GM11168 (cell line): Measurements from ENCODE around the gene MYO1E.
"Not testable (repeated sequence)": the region's sequence is repeated elsewhere in the genome, so short reads cannot be mapped to it uniquely, and the experiment has no call there.

ENCODE experiments used
- in situ Hi-C: fragments of 300-500 bp; cut with MboI; formaldehyde crosslinking; loops from one replicate; pipeline ENCODE4 v1.12.0; 2022; ENCODE audit warnings: low sequenced_read_pairs; ENCODE audit not compliant: unreplicated experiment

Gene MYO1E

DNA sequence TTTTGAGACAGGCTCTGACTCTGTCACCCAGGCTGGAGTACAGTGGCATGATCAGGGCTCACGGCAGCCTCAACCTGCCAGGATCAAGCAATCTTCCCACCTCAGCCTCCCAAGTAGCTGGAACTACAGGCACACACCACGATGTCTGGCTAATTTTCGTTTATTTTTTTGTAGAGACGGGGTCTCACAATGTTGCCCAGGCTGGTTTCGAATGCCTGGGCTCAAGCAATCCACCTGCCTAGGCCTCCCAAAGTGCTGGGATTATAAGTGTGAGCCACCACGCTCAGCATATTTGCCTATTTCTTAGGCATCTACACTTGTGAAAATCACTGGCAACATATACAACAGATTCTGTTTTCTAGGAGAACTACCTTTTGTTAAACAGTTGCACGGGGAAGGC lies 16.9 kb downstream of the MYO1E start:
- in situ Hi-C loops: no loop called here

DNA sequence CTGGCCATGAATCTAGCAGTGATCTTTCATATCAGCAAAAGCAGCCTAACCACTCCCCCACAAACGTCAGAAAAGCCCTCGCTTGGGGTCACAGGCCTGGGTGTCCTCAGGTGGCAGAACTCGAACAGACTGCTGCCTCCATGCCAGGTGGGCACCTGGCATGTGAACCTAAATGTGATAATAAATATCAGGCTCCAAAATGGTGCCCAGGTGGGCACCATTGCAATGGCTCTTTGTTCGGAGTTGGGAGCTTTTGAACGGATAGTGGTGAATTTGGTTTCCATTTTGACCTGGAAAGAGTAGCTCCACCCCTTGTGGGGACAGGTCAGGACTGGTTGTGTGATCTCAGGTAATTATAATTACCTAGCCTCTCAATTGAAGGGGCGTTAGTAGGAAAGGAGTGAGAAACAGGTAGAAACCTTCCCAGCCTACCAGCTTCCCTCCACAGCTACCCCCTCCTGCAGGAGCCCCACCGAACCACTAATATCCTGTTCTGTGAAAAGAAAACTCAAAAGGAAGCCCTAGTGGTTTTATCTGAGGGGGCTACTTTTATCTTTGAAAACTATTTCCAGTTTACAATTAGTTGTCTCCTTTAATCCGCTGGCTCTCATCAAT lies 18.1 kb downstream of the MYO1E start:
- in situ Hi-C loops: no loop called here

DNA sequence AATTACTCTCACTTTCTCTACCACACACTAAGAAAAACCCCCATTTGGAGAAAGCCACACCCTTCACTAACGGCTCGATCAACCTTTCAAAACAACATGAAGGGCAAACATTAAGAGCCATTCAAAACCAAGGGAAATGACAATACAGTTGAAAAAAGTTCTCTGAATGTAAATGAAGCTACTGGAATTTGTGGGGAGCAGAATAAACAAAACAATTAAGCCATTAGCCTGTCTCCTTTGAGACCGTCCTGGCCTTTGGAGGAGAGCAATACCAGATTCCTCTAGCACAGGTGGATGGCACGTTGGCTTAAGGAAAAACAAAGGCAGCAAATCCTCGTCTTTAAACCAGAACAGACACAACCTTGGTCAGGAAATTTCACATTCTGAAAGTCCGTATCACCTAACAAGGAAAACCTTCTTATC lies 18.7 kb downstream of the MYO1E start:
- in situ Hi-C loops: no loop called here

DNA sequence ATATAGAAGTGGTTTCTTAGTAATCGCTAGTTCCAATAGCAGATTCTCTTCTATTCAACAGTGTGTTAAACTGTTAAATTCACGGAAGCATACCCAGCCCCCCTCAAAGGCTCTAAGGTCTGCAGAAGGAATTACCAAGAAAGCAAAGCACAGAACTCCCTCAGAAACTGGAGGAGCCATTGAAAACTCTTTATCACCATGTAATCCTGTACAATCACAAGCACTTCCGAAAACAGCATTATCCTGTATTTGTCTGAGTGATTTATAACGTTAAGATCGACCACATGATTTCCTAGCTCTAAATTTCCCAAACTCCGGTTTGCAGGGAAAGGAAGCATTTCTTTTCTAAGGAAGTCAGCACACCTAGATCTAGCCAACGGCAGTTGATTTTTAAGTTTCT lies 20.0 kb downstream of the MYO1E start:
- in situ Hi-C loops: no loop called here

DNA sequence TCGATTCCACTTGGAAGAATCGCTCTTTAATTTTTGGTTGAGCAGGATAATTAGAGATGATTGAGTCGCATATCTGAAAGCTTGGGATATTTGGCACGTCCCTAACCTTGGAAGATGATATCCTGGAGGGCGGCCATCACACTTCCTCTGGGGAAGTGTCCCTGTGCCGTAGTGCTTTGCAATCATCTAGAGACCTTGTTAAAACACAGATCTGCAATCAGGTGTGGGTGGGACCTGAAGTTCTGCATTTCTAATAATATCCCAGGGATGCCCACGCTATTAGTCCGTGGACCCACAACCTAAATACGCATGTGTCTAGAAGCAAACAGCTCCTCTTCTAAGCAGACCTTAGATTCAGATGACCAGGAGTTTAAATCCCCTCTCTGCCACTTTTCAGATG lies 20.5 kb downstream of the MYO1E start:
- in situ Hi-C loops: no loop called here

DNA sequence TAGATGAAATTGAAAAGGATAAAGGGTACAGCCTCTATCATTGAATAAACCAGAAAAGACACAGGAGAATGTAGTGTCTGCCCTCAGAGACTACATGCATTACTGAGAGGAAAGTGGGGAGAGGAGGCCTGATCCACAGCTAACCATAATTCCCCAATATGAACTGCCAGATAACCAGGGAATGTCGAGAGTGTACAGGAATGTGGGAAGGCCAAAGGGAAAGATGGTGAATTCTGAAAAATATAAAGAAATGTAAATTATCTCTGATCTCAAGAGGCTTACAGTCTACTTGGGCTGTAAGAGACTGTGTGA lies 22.3 kb downstream of the MYO1E start:
- in situ Hi-C loops: no loop called here

DNA sequence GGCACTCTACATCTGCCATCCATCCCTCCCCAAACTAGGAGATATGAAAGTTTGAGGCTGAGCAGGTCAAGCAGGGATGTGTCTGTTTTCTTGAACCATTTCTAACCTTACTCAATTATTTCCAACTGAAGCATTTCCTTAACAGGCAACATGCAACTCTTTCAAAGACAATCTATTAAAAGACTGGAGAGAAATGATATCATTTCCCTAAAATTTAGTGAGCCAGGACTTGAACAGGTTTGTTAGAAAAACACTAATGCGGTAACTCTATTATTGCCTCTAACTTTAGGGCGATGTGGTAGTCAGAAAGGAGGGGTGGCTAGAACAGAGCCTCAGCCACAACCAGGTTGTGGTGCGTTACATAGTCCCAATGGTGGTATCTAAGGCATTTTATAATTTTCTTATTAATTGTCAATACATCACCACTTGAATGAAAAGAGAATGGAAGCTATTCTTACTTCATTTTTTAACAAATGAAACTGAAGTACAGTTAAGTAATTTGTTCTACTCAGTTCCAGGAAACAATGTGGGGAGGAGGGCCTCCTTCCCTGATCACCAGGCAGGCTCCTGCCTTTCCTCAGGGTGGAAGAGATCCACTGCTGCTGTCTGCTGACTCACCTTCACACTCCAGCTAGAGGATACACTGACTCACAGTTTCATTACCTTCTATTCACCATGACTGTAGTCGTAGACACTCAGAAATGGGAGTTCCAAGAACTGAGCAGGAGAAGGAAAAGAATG lies 22.8 kb downstream of the MYO1E start:
- in situ Hi-C loops: no loop called here

DNA sequence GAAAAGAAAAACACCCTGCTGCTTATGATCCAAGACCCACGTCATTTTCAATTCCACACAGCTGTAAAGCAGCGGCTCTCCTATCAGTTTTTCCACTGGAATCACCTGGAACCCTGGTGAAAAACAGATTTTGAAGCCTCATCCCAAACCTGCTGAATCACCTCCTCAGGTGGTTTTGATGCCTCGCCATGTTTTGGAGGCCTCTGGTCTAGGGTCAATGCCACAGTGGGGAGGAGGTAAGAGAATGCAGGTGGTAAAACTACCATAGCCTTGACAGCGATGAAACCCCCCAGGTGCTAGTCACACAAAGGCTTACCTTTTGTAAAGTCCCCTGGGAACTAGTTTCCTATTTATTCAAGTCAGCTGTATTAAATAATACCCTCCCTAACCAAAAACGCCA lies 24.8 kb downstream of the MYO1E start:
- in situ Hi-C loops: no loop called here

DNA sequence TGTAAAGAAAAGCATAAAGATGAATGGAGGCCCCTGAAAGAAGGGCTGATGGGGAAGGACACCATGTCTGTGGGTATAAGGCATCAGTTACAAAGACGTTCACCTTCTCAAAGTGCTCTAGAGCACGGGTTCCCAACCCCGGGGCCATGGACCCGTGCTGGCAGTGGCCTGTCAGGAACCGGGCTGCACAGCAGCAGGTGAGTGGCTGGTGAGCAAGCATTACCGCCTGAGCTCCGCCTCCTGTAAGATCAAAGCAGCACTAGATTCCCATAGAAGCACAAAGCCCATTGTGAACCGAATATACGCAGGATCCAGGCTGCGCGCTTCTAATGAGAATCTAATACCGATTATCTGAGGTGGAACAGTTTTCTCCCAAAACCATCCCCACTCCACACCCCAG lies 25.7 kb downstream of the MYO1E start:
- in situ Hi-C loops: no loop called here

DNA sequence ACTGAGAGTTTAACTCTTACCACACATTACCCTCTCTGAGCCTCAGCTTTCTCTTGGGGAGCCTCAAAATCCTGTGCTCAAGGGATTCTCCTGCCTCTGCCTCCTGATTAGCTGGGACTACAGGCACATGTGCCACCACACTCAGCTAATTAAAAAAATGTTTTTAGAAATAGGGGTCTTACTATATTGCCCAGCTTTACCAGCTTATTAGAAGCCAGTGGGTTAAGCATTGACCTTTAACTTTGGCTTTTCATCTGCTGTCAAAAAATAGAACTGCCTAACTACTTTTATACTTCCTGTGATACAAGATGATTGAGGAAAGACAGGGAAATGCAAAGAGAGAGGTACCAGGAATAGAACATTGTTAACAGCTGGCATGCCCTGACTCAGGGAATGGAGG lies 27.3 kb downstream of the MYO1E start:
- in situ Hi-C loops: no loop called here

DNA sequence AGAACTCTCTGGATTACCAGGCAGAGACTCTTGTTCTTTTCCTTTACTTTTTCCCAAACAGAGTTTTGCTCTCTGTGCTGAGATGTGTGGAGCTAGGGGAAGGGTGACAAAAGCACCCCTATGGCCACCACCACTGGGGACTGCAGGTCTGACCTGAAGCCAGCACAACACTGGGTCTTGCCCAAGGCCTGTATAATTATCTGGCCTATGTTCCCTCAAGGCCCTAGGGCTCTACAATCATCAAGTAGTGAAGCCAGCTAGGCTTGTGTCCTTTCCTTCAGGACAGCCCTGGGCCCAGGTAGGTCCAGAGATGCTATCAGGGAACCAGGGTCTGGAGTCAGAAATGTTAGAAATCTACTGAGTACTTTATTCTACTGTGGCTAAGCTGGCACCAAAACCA lies 28.4 kb downstream of the MYO1E start:
- in situ Hi-C loops: no loop called here

DNA sequence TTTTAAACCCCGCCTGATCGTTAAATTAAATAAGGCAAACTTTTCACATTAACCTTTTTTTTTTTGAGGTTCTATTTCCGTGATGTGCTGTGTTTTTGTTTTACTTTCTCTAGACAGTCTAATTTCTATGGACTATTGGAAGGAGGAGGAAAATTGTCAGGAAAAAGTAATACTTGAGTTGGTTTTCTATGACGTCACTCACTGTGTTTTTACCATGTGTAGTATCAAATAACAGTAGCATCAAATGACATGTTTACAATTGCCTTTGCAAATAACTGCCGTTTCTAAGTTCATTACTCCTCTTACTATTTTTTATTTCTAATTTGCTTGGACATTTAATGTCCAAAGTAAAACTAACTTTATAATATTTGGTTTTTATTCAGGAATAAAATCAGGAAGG lies 32.3 kb downstream of the MYO1E start:
- in situ Hi-C loops: no loop called here

DNA sequence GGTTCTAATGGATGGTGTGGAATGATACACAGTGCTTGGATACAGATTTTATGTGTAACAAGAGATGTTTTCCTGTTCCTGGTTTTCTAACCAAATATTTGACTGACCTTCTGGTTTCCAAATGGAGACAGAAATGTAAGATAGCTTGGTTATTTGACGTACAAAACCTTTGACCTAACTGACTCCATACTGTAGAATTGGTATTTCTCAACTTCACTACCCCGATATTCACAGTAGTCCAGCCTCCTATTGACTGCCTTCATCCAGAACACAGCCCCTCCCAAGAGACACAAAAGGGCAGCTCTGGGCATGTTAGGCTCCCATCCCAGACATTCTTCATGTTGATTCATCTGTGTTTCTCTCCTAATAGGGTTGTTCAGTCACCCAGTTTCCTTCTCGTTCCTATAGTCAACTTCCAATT lies 33.4 kb downstream of the MYO1E start:
- in situ Hi-C loops: no loop called here

DNA sequence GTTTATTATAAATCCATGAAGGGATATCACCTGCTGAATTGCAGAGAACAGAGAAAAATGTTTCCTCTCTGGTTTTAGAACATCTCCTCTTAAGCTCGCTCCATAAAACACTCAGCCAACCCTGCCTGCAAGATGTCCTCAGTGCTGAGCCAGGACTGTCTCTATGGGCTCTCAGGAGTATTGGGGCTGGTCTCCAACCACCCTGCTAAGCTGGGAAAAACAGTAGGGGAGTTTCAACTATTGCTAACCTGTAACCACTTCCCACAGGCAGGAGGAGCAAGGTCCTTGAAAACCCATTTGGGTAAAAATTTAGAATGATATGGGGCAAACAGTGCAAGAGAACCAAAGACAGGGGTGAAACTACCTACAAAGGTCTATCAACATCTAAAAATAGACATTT lies 34.3 kb downstream of the MYO1E start:
- in situ Hi-C loops: no loop called here

DNA sequence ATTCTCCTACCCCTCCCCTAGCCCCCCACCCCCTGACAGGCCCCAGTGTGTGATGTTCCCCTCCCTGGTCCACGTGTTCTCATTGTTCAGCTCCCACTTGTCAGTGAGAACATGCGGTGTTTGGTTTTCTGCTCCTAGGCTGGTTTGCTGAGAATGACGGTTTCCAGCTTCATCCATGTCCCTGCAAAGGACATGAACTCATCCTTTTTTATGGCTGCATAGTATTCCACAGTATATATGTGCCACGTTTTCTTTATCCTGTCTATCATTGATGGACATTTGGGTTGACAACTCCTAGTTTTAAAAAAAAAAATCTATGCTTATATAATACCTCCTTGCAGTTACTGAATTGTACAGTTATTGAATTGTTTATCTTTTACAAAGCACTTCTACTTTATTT lies 35.9 kb downstream of the MYO1E start:
- in situ Hi-C loops: not testable (repeated sequence)

DNA sequence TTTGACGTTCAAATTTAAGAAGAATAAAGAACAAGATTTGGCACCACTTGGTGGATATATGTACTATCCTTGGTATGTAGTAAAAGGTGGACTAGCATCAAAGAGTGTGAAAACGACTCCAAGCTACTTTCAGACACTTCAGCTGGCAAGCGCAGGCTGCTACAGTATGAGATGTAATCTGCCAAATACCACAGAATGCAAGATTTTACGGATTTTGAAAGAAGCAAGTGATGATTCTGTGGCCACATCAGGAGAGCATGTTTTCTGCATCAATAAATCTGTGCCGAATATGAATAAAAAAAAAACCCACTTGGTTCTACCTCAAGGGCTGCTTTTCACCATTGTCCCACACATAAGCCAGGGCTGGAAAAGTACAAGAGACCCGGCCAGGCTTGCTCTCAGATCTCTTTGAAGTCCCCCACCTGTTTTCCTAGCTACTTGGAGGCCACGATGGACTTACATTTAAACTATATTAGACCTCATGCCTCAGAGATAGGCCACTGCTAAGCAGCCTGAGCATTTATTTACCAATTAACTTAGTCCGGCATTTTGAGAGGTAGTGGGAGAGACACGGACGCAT lies 37.4 kb downstream of the MYO1E start:
- in situ Hi-C loops: no loop called here

DNA sequence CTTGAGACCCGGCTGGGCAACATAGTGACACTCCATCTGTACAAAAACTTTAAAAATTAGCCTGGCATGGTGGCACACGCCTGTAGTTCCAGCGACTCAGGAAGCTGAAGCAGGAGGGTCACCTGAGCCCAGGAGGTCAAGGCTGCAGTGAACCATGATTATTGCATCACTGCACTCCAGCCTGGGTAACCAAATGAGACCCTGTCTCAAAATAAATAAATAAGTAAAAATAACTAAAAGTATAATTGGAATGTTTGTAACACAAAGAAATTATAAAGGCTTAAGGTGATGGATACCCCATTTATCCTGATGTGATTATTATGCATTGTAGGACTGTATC lies 38.6 kb downstream of the MYO1E start:
- in situ Hi-C loops: no loop called here

DNA sequence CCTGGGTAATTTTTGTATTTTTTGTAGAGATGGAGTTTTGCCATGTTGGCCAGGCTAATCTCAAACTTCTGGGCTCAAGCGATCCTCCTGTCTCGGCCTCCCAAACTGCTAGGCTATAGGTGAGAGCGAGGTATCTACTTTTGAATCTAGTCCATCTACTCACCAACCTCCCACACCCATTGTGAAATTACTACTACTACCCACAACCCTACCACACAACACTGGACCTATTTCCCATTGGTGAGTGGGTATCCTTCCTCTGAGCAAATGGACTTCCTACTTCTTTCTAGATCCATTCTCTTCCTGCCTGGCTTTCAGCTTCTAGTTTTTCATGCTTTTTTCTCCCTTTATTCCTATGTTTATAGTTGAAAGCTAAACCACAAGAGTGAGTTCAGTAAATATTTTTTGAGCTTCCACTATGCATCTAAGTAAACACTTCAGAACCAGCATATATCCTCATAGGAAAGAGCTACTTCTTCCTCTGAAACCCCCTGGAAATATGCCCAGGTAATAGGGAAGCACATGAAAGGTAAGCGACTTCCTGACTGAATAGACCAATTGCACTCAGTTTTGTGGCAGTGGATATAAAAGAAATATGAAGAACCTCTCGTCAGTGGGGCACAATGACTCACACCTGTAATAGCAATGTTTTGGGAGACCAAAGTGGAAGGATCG lies 39.1 kb downstream of the MYO1E start:
- in situ Hi-C loops: no loop called here

DNA sequence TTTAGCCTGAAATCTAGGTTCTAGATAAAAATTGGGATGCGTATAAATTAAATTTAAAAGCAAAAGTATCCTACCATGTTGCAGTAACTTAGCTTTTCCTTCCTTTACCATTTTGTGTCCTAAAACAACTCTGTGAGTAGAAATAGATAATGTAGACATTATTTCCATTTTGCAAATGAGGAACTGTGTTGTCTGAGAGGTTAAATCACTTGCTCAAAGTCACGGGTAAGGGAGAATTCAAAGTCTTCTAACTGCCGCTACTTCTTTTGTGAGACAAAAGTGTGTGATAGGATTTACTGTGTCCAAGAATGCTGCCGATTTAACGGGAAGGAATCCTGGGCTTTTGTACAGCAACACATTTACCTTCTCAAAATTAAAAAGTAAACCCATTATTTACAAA lies 40.7 kb downstream of the MYO1E start:
- in situ Hi-C loops: no loop called here

DNA sequence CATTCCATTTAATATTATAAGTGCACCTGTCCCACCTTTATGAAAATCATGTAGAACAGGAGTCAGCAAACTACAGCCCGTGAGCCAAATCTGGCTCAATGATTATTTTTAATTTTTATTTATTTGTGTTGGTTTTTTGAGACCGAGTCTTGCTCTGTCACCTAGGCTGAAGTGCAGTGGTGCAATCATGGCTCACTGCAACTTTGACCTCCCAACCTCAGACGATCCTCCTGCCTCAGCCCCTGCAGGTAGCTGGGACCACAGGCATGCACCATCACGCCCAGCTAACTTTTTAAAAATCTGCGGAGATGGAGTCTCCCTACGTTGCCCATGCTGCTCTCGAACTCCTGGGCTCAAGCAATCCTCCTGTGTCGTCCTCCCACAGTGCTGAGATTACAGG lies 42.0 kb downstream of the MYO1E start:
- in situ Hi-C loops: no loop called here

DNA sequence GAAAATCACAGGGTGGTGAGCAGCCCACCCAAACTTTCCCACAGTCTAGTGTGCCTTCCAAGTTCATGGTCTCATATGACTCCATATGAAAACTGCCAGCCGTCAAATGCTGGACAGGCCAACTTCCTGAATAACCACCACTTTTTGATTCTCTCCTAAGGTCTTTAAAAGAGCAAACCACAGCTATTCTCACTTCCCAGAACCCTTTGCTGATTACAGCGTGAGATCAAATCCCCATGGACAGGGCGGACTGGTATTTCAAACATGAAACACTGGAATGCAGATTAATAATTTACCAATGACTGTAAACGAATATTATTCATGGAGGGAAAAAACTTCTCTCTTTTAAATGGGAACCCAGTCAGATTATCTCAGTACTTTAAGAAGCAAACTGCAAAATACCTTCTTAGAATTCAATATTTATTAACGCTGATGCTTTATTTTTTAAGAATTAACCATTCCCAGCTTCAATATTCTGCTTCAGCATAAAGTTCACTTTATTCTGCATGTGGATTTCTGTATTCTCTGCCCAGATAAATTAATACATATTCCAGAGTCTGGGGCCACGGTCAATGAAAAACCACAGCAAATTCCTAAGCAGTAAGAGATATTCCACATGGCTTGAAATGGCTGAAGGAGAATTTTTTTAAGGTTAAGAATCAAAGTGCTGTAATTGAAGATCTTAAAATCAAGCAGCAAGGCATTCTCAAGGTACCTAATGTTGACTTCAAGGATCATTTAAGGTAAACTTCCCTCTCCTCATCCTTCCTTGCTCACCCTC lies 42.9 kb downstream of the MYO1E start:
- in situ Hi-C loops: no loop called here
